Measurements from ENCODE around the gene RIPK1. TPM values are rescaled to one million over a fixed set of nuclear protein-coding genes. Genes with fewer than 3 reads are reported as not detected.
"Not testable (repeated sequence)": the region's sequence is repeated elsewhere in the genome, so short reads cannot be mapped to it uniquely, and the experiment has no call there.

The RIPK1 gene
- polyA plus RNA-seq, 6 donors from 2014 or later = 4.8 to 14.1 (median 9.5) TPM

DNA sequence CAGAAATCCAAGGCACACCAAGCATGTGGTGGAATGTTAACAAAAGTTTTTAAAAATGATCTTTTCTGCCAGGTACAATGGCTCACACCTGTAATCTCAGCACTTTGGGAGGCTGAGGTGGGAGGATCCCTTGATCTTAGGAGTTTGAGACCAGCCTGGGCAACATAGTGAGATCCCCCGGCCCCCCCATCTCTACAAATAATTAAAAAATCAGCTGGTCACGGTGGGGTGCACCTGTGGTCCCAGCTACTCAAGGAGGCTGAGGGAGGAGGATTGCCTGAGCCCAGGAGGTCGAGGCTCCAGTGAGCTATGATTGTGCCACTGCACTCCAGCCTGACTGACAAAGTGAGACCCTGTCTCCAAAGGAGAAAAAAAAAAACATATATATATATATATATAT lies 8.0 kb downstream of the RIPK1 start:
- no peak for DNase-seq
- Mint-ChIP-seq H3K27ac (peak overlapping the region in 1 of 6 donors; percentile 36), H3K4me1 (peaks cover 30 to 46% (median 34%) of the 10 kb centered on the region in 3 donors), H3K9me3 (peaks cover 0 to 2% (median 0%) of the 10 kb centered on the region in 7 donors), H3K36me3 (peaks cover 30 to 39% of the 10 kb centered on the region in 2 donors), H3K27me3 (no peaks in the 10 kb centered on the region), H3K4me3 (no peak overlapping the region)
- no peak for ATAC-seq (ENCODE audit: low read depth in 2 of 2)

DNA sequence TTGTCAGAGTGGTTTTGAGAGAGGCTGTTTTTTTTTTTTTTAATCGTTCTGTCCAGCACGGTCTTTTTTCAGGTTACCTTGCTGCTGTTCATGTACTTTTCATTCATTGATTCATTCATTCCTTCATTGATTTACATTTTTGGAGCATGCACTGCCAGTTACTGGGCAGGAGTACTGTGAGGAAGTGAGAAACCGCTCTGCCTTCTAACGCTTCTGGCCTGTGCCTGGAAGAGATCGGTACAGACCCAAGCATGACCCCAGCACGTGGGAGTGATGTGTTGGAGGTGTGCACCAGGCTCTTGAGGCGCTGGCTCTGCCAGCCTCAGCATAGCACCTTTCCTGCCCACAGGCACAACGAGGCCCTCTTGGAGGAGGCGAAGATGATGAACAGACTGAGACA lies 9.1 kb downstream of the RIPK1 start:
- ATAC-seq (ENCODE audit: low read depth in 2 of 2) (no peak), DNase-seq (no peak)
- H3K27ac Mint-ChIP-seq = no peak overlapping the region
- H3K4me3 Mint-ChIP-seq = no peak overlapping the region
- H3K4me1 Mint-ChIP-seq = peaks cover 29 to 46% (median 30%) of the 10 kb centered on the region in 3 donors
- H3K27me3 Mint-ChIP-seq = no peaks in the 10 kb centered on the region
- peaks cover 0 to 2% (median 0%) of the 10 kb centered on the region in 7 donors for H3K9me3 Mint-ChIP-seq
- peaks cover 30 to 45% of the 10 kb centered on the region in 2 donors for H3K36me3 Mint-ChIP-seq

GRCh38 chr6:3078952-3079351 lies 10.7 kb downstream of the RIPK1 start:
- DNase-seq; ATAC-seq (ENCODE audit: low read depth in 2 of 2); H3K4me3 Mint-ChIP-seq; H3K9me3 Mint-ChIP-seq; H3K27ac Mint-ChIP-seq; H3K27me3 Mint-ChIP-seq: not testable (repeated sequence)
- Mint-ChIP-seq H3K36me3 (peaks cover 27 to 60% of the 10 kb centered on the region in 2 donors), H3K4me1 (peaks cover 24 to 39% (median 26%) of the 10 kb centered on the region in 3 donors)

- Mint-ChIP-seq H3K4me3 (no peak overlapping the region), H3K4me1 (peaks cover 20 to 34% (median 21%) of the 10 kb centered on the region in 3 donors), H3K36me3 (peaks cover 31 to 67% of the 10 kb centered on the region in 2 donors), H3K27ac (peak overlapping the region in 1 of 6 donors; percentile 57), H3K9me3 (peaks cover 0 to 2% (median 0%) of the 10 kb centered on the region in 7 donors), H3K27me3 (no peaks in the 10 kb centered on the region)
- ATAC-seq (ENCODE audit: low read depth in 2 of 2) = no peak
- DNase-seq = no peak
Measured at GRCh38 chr6:3079682-3080081, 11.4 kb downstream of the RIPK1 start.

GRCh38 chr6:3081960-3082359 lies 13.7 kb downstream of the RIPK1 start:
- no peaks in the 10 kb centered on the region for H3K27me3 Mint-ChIP-seq
- ATAC-seq (ENCODE audit: low read depth in 2 of 2) = no peak
- H3K36me3 Mint-ChIP-seq = peaks cover 40 to 76% of the 10 kb centered on the region in 2 donors
- no peak overlapping the region for H3K27ac Mint-ChIP-seq
- DNase-seq = no peak
- H3K4me3 Mint-ChIP-seq = no peak overlapping the region
- peaks cover 5 to 12% (median 6%) of the 10 kb centered on the region in 3 donors for H3K4me1 Mint-ChIP-seq
- H3K9me3 Mint-ChIP-seq = peaks cover 0 to 5% (median 0%) of the 10 kb centered on the region in 7 donors

DNA sequence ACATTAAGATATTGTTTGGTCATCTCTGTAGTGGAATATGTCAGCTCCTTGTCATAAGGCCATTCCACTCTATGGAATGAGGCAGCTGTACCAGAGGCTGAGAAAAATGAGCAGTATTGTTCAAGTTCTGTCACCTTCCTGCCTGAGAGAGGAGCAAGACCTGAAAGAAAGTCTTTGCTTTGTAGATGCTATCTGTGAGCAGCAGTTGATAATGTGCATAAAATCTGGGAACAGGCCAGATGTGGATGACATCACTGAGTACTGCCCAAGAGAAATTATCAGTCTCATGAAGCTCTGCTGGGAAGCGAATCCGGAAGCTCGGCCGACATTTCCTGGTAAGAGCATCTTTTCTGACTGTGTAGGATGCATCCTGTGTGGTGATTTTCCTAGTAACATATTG lies 16.8 kb downstream of the RIPK1 start:
- Mint-ChIP-seq H3K27ac (no peak overlapping the region), H3K4me3 (no peak overlapping the region), H3K9me3 (peaks cover 0 to 4% (median 0%) of the 10 kb centered on the region in 7 donors), H3K27me3 (no peaks in the 10 kb centered on the region), H3K36me3 (peaks cover 34 to 70% of the 10 kb centered on the region in 2 donors), H3K4me1 (peaks cover 0 to 4% (median 0%) of the 10 kb centered on the region in 3 donors)
- DNase-seq = no peak
- no peak for ATAC-seq (ENCODE audit: low read depth in 2 of 2)

GRCh38 chr6:3086282-3086946 lies 18.1 kb downstream of the RIPK1 start:
- peaks cover 26 to 69% of the 10 kb centered on the region in 2 donors for H3K36me3 Mint-ChIP-seq
- ATAC-seq (ENCODE audit: low read depth in 2 of 2) (no peak), DNase-seq (no peak)
- no peak overlapping the region for H3K4me3 Mint-ChIP-seq
- no peak overlapping the region for H3K27ac Mint-ChIP-seq
- no peaks in the 10 kb centered on the region for H3K27me3 Mint-ChIP-seq
- peaks cover 0 to 4% (median 0%) of the 10 kb centered on the region in 7 donors for H3K9me3 Mint-ChIP-seq
- peaks cover 0 to 4% (median 0%) of the 10 kb centered on the region in 3 donors for H3K4me1 Mint-ChIP-seq

DNA sequence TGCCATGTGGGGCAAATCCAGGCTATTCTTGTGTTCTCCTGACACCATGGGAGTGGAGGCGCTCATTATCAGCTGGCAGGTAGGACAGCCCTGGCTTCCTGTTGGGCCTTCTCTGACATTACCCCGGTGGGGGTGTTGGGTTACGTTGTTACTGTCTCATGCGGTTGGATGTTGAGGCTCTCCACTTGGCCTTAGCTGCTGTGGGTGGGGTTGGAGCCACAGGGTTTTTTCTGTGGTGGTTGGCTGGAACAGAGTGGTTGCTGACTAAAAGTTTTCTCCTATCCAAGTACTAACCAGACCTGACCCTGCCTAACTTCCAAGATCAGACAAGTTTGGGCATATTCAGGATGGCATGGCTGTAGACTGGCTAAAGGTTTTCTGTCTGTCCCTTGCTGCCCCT lies 20.2 kb downstream of the RIPK1 start:
- ATAC-seq (ENCODE audit: low read depth in 2 of 2) (no peak), DNase-seq (no peak)
- Mint-ChIP-seq H3K36me3 (peaks cover 26 to 53% of the 10 kb centered on the region in 2 donors), H3K27me3 (no peaks in the 10 kb centered on the region), H3K27ac (peak overlapping the region in 4 of 6 donors; percentile 20 to 52 (median 36)), H3K4me1 (no peaks in the 10 kb centered on the region), H3K9me3 (peaks cover 0 to 4% (median 0%) of the 10 kb centered on the region in 7 donors), H3K4me3 (no peak overlapping the region)

DNA sequence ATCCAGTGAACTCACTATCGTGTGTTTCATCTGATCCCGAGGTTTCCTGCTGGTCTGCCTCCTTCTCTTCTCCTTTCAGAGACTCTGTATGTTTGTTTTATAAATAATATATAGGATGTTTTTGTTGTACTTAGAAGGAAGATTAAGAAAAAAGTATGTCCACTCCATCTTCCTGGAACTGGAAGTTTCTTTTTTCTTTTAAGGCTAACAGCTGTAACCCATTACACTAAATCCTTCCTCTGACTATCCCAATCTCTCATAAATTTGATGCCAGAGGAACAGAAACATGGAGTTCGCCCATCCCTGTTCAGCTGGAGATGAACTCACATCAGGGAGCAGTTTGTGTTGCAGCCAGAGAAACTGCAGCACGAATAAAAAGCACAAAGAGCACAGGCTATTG lies 20.7 kb downstream of the RIPK1 start:
- Mint-ChIP-seq H3K36me3 (peaks cover 26 to 48% of the 10 kb centered on the region in 2 donors), H3K27me3 (no peaks in the 10 kb centered on the region), H3K9me3 (peaks cover 0 to 4% (median 0%) of the 10 kb centered on the region in 7 donors), H3K4me3 (no peak overlapping the region), H3K4me1 (no peaks in the 10 kb centered on the region), H3K27ac (peak overlapping the region in 1 of 6 donors; percentile 22)
- no peak for ATAC-seq (ENCODE audit: low read depth in 2 of 2)
- DNase-seq = no peak

DNA sequence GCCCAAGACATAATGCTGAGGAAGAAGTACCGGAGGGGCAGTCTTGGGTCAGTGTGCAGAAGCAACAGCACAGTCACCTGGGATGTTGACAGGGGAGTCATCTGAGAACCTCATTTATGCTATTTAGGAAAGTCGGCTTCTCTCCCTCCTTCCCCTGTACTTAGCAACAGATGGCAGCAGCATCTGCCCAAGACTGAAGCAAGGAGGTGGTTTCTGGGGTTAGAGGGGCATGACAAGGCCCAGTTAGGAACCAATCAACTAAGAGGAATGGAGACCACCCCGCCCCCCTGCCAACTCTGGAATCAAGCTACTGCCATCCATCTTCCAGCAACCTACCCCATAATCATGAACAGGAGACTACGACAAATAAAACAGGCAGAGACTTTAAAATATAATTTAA lies 21.7 kb downstream of the RIPK1 start:
- no peak overlapping the region for H3K4me3 Mint-ChIP-seq
- DNase-seq (no peak), ATAC-seq (ENCODE audit: low read depth in 2 of 2) (no peak)
- no peaks in the 10 kb centered on the region for H3K27me3 Mint-ChIP-seq
- H3K9me3 Mint-ChIP-seq = peaks cover 0 to 4% (median 0%) of the 10 kb centered on the region in 7 donors
- H3K36me3 Mint-ChIP-seq = peaks cover 20 to 40% of the 10 kb centered on the region in 2 donors
- H3K4me1 Mint-ChIP-seq = no peaks in the 10 kb centered on the region
- peak overlapping the region in 1 of 6 donors; percentile 50 for H3K27ac Mint-ChIP-seq

DNA sequence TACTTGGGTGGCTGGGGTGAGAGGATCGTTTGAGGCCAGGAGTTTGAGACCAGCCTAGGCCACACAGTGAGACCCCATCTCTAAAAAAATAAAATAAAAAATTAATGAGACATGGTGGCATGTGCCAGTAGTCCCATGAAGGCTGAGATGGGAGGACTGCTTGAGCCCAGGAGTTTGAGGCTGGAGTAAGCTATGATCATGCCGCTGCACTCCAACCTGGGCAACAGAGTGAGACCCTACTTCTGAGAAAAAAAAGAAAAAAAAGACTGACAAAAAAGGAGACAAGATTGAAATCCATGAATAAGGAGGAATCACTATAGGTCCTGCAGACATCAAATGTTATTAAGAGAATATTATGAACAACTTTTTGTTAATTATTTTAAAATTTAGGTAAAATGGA lies 26.5 kb downstream of the RIPK1 start:
- no peak overlapping the region for H3K27ac Mint-ChIP-seq

DNA sequence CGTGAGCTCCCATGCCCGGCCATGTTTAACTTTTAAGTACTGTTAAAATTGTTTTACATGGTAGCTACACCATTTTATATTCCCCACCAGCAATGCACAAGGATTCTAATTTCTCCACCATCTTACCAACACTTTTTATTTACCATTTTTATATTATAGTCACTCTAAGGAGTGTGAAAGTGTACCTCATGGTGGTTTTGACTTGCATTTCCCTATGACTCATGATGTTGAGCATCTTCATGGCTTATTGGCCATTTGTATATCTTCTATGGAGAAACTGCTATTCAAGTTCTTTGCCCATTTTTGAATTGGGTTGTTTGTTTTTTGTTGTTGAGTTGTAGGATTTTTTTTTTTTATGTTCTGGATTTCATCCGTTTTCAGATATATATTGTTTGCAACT lies 34.6 kb downstream of the RIPK1 start:
- H3K27me3 Mint-ChIP-seq = no peaks in the 10 kb centered on the region

More for the DNA sequence above, 26.5 kb downstream of the RIPK1 start:
- H3K36me3 Mint-ChIP-seq = peaks cover 4 to 17% of the 10 kb centered on the region in 2 donors
- no peak overlapping the region for H3K4me3 Mint-ChIP-seq
- no peak for DNase-seq
- no peaks in the 10 kb centered on the region for H3K4me1 Mint-ChIP-seq
- H3K9me3 Mint-ChIP-seq = no peaks in the 10 kb centered on the region
- ATAC-seq (ENCODE audit: low read depth in 2 of 2) = no peak
- H3K27me3 Mint-ChIP-seq = no peaks in the 10 kb centered on the region

GRCh38 chr6:3108746-3109414 lies 40.6 kb downstream of the RIPK1 start:
- H3K4me3 Mint-ChIP-seq = no peak overlapping the region
- peaks cover 0 to 4% (median 0%) of the 10 kb centered on the region in 3 donors for H3K4me1 Mint-ChIP-seq
- H3K36me3 Mint-ChIP-seq = peaks cover 33 to 39% of the 10 kb centered on the region in 2 donors
- peak overlapping the region in 2 of 6 donors; percentile 71 to 77 for H3K27ac Mint-ChIP-seq
- no peaks in the 10 kb centered on the region for H3K27me3 Mint-ChIP-seq
- no peak for DNase-seq
- no peaks in the 10 kb centered on the region for H3K9me3 Mint-ChIP-seq
- ATAC-seq (ENCODE audit: low read depth in 2 of 2) = no peak

More for the DNA sequence above, 34.6 kb downstream of the RIPK1 start:
- DNase-seq (no peak), ATAC-seq (ENCODE audit: low read depth in 2 of 2) (no peak)
- H3K4me1 Mint-ChIP-seq = peaks cover 0 to 4% (median 0%) of the 10 kb centered on the region in 3 donors
- no peak overlapping the region for H3K27ac Mint-ChIP-seq
- H3K4me3 Mint-ChIP-seq = no peak overlapping the region
- H3K36me3 Mint-ChIP-seq = peaks cover 25 to 26% of the 10 kb centered on the region in 2 donors
- H3K9me3 Mint-ChIP-seq = no peaks in the 10 kb centered on the region

DNA sequence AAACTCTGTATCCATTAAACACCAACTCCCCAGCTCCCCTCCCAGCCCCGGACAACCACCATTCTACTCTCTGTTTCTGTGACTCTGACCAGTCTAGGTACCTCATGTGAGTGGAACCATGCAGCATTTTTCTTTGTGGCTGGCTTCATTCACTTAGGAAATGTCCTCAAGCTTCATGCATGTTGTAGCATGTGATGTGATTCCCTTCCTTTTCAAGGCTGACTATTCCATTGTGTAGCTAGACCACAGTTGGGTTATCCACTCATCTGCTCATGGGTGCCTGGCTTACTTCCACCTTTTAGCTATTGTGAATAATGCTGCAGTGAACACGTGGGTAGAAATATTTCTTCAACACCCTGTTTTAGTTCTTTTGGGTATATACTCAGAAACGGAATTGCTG lies 41.5 kb downstream of the RIPK1 start:
- H3K27me3 Mint-ChIP-seq = no peaks in the 10 kb centered on the region
- no peaks in the 10 kb centered on the region for H3K9me3 Mint-ChIP-seq
- ATAC-seq (ENCODE audit: low read depth in 2 of 2) (no peak), DNase-seq (no peak)
- no peak overlapping the region for H3K27ac Mint-ChIP-seq
- peaks cover 25 to 31% of the 10 kb centered on the region in 2 donors for H3K36me3 Mint-ChIP-seq
- peaks cover 0 to 4% (median 2%) of the 10 kb centered on the region in 3 donors for H3K4me1 Mint-ChIP-seq
- no peak overlapping the region for H3K4me3 Mint-ChIP-seq
